ENCODE measurements around the gene ADGRD2.

ADGRD2 gene

DNA sequence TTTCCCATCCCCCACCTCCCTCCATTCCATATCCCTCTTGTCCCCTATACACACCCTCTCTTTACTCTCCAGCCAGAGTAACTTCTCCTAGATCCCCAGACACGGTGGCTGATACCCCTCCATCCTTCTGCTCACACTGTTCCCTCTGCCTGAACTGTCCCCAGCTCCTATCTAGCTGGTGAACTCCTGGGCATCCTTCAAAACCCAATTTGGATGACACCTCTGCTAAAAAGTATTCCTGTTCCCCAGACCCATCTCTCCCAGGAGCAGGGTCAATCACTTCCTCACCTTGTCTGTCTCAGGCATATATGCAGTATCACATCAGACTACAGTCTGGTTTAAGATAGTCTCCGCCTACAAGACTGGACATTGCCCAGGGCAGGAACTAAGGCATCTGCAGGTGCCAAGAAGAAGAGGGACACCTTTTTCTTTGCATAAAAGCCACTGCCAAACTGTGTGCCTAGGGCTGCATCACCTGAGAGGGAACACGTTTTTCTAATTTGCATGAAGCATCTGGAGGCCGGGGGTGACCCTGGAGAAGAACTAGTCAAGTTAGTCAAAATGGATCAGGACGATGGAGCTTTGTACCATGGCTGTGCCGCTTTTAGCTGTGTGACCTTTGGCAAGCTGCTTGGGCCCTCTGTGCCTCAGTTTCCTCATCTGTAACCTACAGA lies 29.8 kb downstream of the ADGRD2 start:
- no peak for DNase-seq (ENCODE audit: low read depth)

DNA sequence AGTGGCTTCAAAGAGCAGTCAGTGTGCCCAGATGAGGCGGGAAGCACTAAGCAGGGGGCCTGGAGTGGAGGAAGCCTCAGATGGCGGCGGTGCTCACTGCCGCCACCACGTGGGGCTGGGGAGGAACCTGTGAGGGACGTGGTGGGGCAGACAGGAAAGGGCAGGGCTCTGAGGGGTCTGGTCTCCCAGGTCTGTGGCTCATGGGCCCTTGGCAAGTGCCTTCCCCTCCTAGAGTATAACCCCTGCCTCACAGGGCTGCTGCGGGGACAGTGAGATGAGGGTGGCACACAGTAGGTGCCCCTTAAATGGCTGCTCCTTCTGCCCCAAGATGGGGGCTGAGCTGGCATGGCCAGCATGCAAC lies 30.4 kb downstream of the ADGRD2 start:
- DNase-seq (ENCODE audit: low read depth) = no peak

- no peak for DNase-seq (ENCODE audit: low read depth)
Observed at GRCh38 chr9:124481115-124481514, 30.9 kb downstream of the ADGRD2 start.

DNA sequence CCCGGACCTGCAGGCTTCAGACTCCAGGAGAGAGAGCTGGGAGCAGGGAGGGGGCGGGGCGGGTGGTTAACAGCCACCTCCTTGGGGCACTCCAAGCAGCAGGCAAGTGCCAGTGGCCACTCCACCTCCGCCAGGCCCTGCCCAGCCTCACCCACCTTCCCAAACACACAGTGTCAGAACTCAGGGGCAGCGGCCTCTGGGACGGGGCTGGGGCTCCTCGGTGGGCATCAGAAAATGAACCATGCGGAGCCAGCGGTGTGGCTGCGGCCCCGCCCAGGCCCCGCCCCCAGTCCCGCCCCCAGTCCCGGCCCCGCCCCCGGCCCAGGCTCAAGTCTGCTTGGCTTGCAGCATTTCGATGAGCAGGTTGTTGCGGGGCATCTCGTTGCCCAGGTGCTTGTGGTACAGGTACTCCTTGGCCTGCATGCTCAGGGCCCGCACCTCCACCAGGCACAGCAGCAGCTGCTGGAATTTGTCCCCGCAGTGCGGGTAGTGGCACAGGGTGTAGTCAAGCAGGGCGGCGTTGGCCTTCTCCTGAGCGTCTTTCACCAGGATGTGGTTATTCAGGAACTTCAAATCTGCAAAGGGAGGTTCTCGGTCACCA lies 32.3 kb downstream of the ADGRD2 start:
- DNase-seq (ENCODE audit: low read depth) = no peak

DNA sequence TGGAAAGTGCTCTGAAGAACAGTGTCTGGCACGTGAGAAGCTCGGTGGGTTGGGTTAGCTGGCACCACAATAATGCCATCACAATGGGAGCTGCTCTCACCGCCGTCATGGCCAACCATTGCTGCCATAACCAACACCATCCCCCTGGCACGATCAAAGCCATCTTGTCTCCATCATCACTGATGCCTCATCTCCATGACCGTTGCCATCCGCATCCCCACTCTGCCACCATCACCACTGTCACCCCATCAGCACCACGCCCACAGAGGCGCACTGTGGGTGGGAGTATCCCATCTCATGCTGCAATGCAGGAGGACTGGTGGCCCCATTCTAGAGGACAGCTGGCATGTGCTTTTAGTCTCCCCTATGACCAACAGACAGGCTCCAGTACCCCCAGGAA lies 33.2 kb downstream of the ADGRD2 start:
- DNase-seq (ENCODE audit: low read depth) = no peak

- DNase-seq (ENCODE audit: low read depth) = no peak
Observed at GRCh38 chr9:124485201-124485600, 35.0 kb downstream of the ADGRD2 start.

GRCh38 chr9:124485936-124486335 lies 35.7 kb downstream of the ADGRD2 start:
- no peak for DNase-seq (ENCODE audit: low read depth)

DNA sequence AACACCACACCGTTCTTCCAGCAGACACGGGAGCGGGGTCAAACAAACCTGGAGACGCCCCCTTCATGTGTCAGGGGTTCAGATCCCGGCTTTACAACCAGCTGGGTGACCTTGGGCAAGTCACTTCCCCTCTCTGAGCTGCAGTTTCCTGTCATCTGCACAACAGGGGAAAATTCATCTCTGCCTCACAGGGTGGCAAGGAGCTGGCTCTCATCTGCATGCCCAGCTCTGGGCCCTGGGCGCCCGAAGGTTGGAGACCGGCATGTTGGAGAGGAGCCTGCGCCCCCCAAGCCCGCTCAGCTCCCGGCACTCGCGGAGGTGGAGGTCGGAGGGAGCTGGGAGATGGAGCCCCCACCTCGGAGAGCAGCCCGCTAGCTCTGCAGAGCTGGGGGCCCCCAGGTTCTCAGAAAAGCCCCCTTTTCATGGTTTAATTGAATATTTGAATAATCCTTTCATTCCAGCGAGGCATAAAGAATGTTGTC lies 36.6 kb downstream of the ADGRD2 start:
- DNase-seq (ENCODE audit: low read depth) = no peak

- no peak for DNase-seq (ENCODE audit: low read depth)
Observed at GRCh38 chr9:124487260-124488182, 37.3 kb downstream of the ADGRD2 start.

DNA sequence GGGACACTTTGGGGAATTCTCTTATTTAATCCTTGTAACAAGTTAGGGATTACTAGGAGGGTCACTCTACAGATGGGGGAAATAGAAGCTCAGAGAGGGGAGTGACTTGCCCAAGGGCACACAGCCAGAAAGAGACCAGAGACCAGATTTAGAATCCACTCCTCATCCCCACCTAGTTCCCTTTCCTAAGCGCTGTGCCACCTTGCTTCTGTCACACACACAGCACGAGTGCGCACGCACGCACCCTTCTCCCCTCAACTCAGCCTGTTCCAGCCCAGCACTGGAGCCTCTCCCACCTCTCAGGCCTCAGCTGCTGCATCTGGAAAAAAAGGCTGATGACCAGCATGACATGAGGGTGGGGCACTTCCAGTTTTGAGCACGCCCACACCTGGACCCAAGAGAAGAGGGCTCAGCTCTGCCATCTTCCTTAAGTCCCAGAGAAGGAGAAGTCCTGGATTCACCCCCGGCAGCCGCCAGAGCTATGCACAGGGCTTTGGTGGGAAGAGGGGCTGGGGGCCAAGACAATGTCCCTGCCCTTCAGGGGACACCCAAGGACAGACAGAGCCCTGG lies 38.5 kb downstream of the ADGRD2 start:
- no peak for DNase-seq (ENCODE audit: low read depth)

DNA sequence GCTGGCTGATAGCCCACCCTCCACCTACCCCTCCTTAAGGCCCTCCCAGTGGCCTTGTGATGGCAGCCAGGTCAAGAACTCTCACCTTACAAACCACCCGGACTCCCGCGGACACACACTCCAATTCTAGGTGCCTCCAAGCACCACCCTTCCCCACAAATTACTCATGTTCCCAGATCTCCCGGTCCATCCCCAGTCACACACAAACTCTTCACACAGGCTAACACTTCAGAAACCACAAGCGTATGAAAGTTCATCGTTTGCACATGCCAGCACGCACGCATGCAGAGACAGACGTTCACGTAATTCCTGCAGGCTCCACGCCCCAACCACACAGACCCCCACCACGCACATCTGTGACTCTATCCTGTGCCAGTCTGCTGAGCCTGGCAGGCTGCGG lies 39.0 kb downstream of the ADGRD2 start:
- DNase-seq (ENCODE audit: low read depth) = no peak

DNA sequence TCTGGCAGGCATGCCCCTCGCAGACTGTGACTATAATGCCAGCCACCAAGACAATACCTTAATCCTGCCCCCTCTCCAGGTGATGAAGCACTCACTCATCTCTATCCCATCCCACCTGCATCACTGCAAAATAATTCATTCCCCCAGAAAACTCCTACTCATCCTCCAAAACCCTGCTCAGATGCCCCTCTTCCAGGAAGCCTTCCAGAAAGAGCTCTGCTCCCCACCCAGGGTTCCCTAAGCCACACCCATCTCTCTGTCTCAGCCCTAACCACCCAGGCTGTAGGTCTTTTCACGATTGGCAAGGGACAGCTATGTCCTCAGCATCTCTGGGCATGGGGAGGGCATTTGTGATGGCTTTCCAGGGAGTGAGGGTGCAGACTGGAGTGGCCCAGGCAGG lies 39.8 kb downstream of the ADGRD2 start:
- no peak for DNase-seq (ENCODE audit: low read depth)

GRCh38 chr9:124491049-124491975 lies 41.1 kb downstream of the ADGRD2 start:
- no peak for DNase-seq (ENCODE audit: low read depth)

DNA sequence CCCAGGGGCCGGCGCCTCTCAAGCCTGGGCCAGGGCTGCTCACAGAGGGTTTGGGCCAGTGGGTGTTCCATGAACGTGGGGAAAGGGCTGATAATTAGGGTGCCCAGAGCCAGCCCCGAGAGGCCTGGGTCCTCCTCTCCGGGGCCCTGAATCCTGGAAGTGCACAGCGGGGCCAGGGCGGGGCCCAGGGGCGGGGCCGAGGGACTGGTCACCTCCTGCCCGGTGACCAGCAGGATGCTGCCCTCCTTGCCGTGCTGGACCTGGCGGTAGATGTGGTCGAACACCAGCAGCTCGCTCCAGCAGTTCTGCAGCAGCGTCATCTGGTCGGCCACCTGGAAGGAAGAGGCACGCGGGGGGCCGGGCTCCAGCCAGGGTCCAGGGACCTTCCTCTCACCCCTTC lies 42.6 kb downstream of the ADGRD2 start:
- DNase-seq (ENCODE audit: low read depth) = no peak

DNA sequence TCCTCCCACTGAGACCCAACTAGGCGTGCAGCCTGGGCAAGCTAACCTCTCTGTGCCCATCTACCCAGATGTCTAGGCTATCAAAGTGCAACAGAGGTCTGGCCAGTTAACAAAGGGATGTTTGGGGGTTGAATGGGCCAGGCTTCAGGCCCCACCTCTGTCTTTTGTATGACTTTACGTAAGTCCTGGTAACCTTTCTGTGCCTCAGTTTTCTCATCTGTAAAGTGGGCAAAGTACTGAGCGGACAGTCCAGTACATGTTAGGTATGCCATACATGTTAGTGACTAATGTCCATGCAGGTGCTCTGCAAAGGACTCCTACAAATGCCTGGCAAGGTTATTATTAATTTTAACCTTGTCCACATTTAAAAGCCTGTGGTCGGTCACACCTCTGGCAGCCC lies 43.0 kb downstream of the ADGRD2 start:
- no peak for DNase-seq (ENCODE audit: low read depth)

- no peak for DNase-seq (ENCODE audit: low read depth)
Observed at GRCh38 chr9:124493794-124494479, 43.7 kb downstream of the ADGRD2 start.

DNA sequence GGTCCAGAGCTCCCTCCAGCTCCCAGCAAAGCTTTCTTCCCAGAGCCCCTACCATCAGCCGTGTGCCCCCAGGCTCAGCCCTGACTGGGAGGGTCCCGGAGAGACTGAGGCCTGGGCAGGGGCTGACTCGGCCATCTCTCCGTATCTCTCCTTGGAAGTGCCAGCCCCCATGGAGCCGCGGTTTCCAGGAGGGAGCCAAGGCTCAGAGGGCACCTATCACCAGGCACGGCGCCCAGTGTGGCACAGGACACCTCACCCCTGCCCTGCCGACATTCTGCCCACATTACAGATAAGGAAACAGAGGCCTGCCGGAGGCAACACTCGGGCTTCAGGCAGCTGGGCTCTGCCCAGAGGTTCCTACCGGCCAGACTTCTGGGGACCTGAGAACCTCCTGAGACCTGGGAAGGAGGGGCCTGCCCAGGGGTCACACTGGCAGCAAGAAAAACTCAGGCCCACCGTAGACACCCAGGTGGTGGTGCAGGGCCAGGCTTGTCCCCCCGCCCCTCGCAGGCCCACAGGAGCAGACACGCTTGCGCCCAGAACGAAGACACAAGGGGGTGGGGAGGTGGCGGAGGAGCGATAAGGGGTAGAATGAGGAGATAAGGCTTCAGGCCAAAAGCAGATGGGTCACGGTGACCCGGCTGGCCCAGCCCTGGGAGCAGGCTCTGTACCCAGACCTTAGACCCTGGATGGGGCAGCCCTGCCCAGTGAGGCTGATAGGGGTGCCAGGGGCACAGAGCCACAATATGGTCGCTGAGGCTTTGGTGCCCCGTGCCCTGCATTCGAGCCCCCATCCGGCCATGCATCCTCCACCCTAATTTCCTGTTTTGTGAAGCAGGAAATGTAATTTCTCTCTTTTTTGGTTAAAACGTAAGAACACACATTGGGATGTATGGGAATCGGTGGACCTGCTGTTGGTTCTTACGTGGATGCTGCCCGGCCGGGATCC lies 45.1 kb downstream of the ADGRD2 start:
- DNase-seq (ENCODE audit: low read depth) = no peak

GRCh38 chr9:124496075-124496449 lies 45.8 kb downstream of the ADGRD2 start:
- no peak for DNase-seq (ENCODE audit: low read depth)

GRCh38 chr9:124496463-124496862 lies 46.2 kb downstream of the ADGRD2 start:
- DNase-seq (ENCODE audit: low read depth) = no peak

DNA sequence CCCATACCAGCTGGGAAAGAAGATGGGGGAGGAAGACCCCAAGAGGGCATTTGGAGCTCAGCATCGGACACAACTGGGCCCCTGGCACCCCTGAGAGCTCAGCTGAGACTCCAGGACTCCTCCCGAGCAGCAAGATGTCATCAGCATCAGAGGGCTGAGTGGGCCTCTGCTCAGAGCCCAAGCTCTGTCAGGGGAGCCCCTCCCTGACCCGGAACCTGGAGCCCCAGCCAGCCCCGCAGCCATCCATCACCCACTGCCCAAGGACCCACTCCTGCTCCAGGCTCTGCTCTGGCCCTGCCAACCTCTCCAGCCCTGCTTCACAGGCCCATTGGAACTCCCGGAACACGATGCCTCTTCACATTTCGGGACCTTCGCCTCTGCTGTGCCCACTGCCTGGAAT lies 47.2 kb downstream of the ADGRD2 start:
- DNase-seq (ENCODE audit: low read depth) = no peak
